ENCODE data around the gene COX6B2. TPM values are rescaled to one million over a fixed set of nuclear protein-coding genes. Genes with fewer than 3 reads are reported as not detected.
"Not testable (repeated sequence)": the region's sequence is repeated elsewhere in the genome, so short reads cannot be mapped to it uniquely, and the experiment has no call there.

The COX6B2 gene
- total RNA-seq, result 0.14 and 0.29 TPM in 2 replicates

DNA sequence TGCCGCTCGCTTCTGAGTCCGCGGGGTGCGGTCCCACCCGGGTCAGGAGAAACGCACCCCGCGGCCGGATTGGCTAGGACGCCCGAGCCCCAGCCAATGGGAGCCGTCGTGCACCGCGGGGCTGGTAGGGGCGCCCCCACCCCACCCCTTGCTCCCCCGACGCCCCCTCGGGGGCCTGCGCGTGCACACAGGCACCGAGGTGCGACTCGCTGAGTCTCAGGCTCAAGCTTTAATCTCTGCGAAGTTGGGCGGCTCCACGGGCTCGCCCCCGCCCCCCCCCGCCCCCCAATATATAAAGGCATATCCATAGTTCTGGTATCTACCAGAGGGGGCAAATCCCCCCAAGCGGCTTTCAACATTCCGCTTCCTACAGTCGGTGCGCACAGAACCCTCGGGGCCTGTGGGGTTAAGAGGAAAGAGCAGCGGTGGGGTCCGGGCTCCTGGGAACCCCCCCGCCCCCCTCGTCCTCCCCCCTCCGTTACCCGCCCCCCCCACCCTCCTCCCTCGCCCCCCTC, at the start of gene COX6B2:
TSS of gene COX6B2 (minus strand) at position 22 of the 515 bp plus-strand sequence. CDS start 198 bp downstream, outside the sequence.
- peak within 1 kb of the TSS; percentile 49 for H3K4me3 ChIP-seq (ENCODE audit: low read depth, low read length)

DNA sequence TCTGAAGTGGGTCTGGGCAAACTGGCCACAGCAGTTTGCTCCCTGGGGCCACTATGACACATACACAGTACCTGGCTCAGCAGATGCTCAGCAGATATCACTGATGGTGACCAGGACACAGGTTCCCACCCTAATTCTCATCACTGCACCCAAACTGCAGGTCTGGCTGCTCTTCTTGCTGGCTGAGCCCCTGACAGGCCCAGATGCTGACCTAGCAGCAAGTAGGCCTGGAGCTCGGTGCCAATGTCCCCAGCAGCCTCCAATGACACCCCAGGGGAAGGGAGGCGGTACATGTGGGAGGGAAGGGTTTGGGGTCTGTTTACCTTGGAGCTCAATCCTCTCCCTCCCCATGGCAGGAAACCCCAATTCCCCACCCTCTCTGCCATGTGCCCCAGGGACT, 48.0 kb upstream of the COX6B2 start:
- no peak for DNase-seq (ENCODE audit: low read depth)
- TF ChIP-seq CTCF (IDR thresholded peaks at IDR 0.05; ENCODE audit: insufficient read depth, low read length, poor library complexity, severe bottlenecking), result no peak
- Histone ChIP-seq H3K4me3 (ENCODE audit: low read depth, low read length) (no peak overlapping the region), H3K27me3 (ENCODE audit: control insufficient read depth, insufficient read depth, low read length) (no peaks in the 10 kb centered on the region), H3K36me3 (ENCODE audit: control insufficient read depth, insufficient read depth, low read length) (peaks cover 3% of the 10 kb centered on the region)

More for the DNA sequence above, at the start of gene COX6B2:
- no peak for DNase-seq (ENCODE audit: low read depth)
- Histone ChIP-seq H3K36me3 (ENCODE audit: control insufficient read depth, insufficient read depth, low read length) (no peaks in the 10 kb centered on the region), H3K27me3 (ENCODE audit: control insufficient read depth, insufficient read depth, low read length) (peaks cover 37% of the 10 kb centered on the region)
- TF ChIP-seq CTCF (IDR thresholded peaks at IDR 0.05; ENCODE audit: insufficient read depth, low read length, poor library complexity, severe bottlenecking), result no peak

DNA sequence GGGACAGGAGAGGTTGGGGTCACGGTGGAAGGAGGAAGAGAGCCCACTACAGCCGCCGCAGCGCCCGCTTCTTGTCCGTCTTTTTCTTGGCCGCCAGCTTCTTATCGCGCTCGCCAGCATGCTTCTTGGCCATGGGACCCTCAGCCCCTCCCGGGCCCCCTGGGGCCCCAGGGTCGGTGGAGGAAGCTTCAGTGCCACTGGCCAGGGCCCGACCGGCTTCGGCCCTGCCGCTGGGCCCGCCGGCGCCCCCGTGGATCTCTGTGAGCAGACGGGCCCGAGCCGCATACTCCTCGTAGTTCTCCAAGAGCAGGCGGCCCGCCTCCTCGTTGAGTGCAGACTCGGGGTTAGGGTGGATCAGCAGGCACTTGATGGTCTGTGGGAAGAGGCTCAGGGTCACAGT, 46.9 kb upstream of the COX6B2 start:
- not testable (repeated sequence) for H3K36me3 ChIP-seq (ENCODE audit: control insufficient read depth, insufficient read depth, low read length); H3K27me3 ChIP-seq (ENCODE audit: control insufficient read depth, insufficient read depth, low read length); DNase-seq (ENCODE audit: low read depth); H3K4me3 ChIP-seq (ENCODE audit: low read depth, low read length)

GRCh38 chr19:55400281-55401087, 46.0 kb upstream of the COX6B2 start:
- peaks cover 3% of the 10 kb centered on the region for H3K36me3 ChIP-seq (ENCODE audit: control insufficient read depth, insufficient read depth, low read length)
- DNase-seq (ENCODE audit: low read depth), result no peak
- no peaks in the 10 kb centered on the region for H3K27me3 ChIP-seq (ENCODE audit: control insufficient read depth, insufficient read depth, low read length)
- H3K4me3 ChIP-seq (ENCODE audit: low read depth, low read length), result no peak overlapping the region
- TF ChIP-seq CTCF (IDR thresholded peaks at IDR 0.05; ENCODE audit: insufficient read depth, low read length, poor library complexity, severe bottlenecking), result no peak

DNA sequence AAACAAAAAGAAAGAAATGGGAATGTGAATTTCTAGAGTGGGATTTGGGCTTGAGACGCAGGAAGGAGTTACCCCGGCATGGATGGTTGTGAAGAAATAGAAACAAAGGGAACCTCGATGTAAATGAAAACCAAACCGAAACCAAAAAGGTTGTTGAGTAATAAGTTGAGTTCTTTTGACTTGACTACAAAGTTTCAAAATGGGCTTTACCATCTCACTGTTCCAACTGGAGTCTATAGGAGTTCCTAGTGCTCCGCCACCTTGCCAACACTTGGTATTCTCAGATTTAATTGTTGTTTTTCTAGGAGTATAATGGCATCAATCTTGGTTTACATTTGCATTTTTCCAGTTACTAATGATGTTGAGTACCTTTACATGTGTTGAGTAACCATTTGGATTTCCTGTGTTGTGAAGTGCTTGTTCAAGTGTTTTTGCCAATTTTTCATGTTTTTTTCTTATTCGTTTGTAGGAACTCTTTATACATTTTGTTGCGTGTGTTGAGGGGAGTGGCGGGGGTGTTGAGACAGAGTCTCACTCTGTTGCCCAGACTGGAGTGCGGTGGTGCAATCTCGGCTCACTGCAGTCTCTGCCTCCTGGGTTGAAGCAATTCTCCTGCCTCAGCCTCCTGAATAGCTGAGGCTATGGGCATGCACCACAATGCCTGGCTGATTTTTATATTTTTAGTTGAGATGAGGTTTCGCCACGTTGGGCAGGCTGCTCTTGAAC, 43.8 kb upstream of the COX6B2 start:
- no peak for TF ChIP-seq CTCF (IDR thresholded peaks at IDR 0.05; ENCODE audit: insufficient read depth, low read length, poor library complexity, severe bottlenecking)
- no peak for DNase-seq (ENCODE audit: low read depth)
- no peaks in the 10 kb centered on the region for H3K27me3 ChIP-seq (ENCODE audit: control insufficient read depth, insufficient read depth, low read length)
- H3K4me3 ChIP-seq (ENCODE audit: low read depth, low read length), result no peak overlapping the region
- H3K36me3 ChIP-seq (ENCODE audit: control insufficient read depth, insufficient read depth, low read length), result peaks cover 2% of the 10 kb centered on the region

All from kidney epithelial cell (primary cell).